GM12892 (cell line): ENCODE measurements around the gene RXRB.
"Not testable (repeated sequence)": the region's sequence is repeated elsewhere in the genome, so short reads cannot be mapped to it uniquely, and the experiment has no call there.

ENCODE experiments used
- DNase-seq: peaks from one replicate; pipeline ENCODE4 v3.0.0; 2011; ENCODE audit not compliant: insufficient read length
- FAIRE-seq: peaks from 2 replicates; lab custom pipeline; 2011; peaks lifted over from hg19 to GRCh38; lab: Jason Lieb, UNC
- POLR2A ChIP-seq: IDR thresholded peaks from 2 replicates; pipeline ENCODE4 v1.6.1; 2011; ENCODE audit warnings: low read depth, low read length, control low read depth
- POLR2AphosphoS5 ChIP-seq: IDR thresholded peaks from 2 replicates; pipeline ENCODE4 v1.6.1; 2011; ENCODE audit warnings: low read depth, low read length, control low read depth
- TAF1 ChIP-seq: IDR thresholded peaks from 2 replicates; pipeline ENCODE4 v1.6.1; 2011; ENCODE audit warnings: low read depth, mild to moderate bottlenecking, control low read depth, low read length, borderline replicate concordance

Gene RXRB

DNA sequence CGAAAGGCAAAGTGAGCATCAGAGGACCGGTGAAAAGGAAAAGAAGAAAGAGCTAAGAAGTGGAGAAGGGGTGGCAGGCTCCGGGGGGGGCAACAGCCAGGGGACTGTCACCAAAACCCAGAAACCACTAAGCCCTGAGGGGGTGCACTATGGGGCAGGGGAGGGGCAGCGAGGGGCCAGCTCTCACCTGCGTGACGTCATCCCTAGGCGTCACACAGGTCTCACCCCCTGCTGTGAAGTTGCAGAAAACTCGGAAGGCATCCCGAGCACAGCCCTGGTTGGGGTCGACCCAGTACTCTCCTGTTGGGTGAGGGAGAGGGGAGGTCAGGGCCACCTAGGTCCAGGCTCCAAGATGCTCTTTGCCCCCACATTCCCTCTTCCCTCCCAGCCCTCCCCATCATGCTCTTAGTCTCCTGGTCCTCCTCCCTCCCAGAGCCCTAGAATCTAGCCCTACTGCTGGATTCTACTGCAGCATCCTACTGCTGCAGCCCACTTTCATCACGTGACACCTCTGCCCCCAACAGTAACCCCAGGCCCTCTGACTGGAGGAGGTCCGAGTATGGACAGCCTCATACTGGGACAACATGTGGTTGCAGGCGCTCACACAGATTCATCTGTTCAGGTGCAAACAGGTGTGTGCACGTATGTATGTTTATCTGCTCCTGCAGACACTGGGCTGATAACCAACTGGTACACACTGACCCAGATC is 35.6 kb downstream of the RXRB start:
- DNase-seq (no peak), FAIRE-seq (no peak)
- no peak for TF ChIP-seq TAF1
- no peak for TF ChIP-seq POLR2AphosphoS5
- TF ChIP-seq POLR2A: no peak

GRCh38 chr6:33164176-33164575 is 36.3 kb downstream of the RXRB start:
- FAIRE-seq (no peak), DNase-seq (no peak)
- TF ChIP-seq POLR2A: no peak
- no peak for TF ChIP-seq POLR2AphosphoS5
- no peak for TF ChIP-seq TAF1

DNA sequence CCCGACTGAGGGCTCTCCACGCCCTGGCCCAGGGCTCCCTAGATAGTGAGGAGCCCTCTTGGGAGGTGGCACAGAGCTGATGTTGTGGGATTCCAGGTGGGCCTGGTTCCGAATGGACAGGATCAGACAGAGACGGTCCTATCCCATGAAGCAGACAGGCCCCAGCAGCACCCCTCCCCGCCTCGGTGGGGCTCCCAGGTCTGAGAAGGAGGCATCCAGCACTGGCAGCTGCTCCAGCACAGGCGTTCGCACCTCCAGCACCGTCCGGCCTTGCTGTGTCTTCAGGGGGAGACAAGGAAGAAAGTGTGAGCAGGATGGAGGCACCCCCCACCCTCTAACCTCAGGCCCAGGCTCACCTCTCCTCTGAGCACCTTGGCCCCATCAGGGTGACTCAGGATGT is 36.9 kb downstream of the RXRB start:
- TF ChIP-seq TAF1 (no peak), POLR2AphosphoS5 (no peak), POLR2A (no peak)
- DNase-seq (no peak), FAIRE-seq (no peak)

DNA sequence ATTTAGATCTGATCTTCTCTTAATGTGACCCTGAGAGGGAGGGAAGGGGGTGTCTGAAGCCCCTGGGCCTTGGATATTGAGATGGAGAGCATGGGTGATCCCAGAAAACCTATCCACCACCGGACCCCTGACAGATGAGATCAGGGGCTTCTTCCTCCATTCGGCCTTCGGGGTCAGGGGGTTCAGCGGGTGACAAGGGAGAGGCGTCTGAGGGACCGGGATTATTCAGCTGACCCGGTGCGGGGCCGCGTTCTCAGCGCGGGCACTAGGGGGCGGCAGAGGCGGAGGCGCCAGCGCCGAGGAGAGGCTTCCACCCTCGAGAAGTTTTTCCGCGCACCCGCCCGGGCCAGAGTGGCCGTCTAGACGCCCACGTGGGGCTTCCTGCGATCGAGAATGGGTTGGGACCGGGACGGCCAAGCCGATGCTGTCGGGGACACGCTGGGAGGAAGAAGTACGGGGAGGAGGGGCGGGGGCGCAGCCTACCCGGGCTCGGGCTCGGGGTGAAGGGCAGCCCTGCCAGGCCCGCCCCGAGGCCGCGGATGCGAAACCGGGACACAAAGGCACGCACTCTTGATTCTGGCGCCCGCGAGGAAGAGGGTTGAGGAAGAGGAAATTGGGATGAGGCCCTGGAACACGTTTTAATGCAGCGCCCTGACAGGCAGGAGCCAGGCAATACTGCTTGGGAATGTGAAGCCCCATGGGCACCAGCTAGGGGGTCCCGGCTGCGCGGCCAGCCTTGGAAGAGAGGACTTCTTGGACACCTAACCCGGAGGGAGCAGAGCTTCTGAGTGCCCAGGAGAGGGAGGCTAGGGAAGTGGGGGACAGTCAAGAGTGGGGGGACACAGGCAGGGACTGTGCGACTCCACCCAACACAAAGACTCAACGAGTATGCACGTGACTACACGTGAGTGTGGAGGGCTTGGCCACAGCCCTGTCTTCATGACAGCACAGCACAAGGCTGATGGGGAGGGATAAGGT is 38.8 kb downstream of the RXRB start:
- DNase-seq: peak; percentile 95
- TF ChIP-seq POLR2AphosphoS5 (no peak), POLR2A (no peak), TAF1 (no peak)
- peak; percentile 92 for FAIRE-seq

DNA sequence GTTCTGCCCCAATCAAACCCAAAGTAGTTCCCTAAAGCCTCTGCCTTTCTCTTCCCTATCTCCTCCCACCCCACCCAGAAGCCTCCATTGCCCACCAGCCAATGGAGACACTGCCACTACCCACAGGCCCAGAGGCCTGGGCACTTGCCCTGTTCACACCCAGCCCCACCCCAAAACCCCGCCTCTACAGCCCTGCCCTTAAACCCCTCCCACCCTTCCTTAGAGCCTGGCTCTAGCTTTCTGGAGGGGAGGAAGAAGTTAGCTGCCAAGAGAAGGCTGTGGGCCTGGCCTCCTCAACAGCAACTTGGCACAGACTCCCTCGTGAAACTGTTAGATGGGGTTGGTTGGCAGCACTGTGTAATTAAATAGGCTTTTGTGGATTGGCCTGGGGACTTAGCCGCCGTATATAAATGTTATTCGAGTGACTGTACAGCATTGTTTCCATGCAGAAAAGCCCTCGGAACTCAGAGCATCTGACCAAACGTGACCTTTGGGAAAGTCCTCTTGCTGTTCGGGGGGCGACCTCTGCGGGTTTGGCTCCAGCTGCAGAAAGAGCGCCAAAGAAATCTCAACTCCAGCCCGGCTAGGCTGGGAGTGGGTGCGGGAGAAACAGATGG is 39.6 kb downstream of the RXRB start:
- DNase-seq: peak; percentile 19
- FAIRE-seq: no peak

GRCh38 chr6:33160096-33160495 is 40.4 kb downstream of the RXRB start:
- no peak for DNase-seq
- no peak for FAIRE-seq
- no peak for TF ChIP-seq POLR2A
- no peak for TF ChIP-seq TAF1
- no peak for TF ChIP-seq POLR2AphosphoS5

More for the DNA sequence above, 39.6 kb downstream of the RXRB start:
- TF ChIP-seq POLR2A (no peak), TAF1 (no peak), POLR2AphosphoS5 (no peak)

DNA sequence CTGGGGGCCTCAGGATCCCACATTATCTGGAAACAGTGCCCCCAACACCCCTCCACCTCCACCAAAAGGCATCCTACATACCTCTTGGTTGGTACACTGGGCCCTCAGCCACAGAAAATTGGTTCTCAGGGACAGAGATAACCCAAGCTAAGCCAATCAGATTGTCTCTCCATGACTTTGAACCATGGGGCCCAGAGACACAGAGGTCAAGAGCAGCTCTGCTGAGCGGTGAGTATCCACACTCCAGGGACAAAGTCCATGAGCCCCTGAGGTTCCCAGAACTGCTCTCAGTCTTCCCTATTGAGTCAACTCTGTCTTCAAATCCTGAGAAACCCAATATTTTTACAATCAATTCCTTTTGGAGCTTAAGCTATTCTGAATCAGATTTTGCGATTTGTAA is 43.5 kb downstream of the RXRB start:
- DNase-seq: no peak
- TF ChIP-seq POLR2AphosphoS5 (no peak), POLR2A (no peak), TAF1 (no peak)
- no peak for FAIRE-seq

- TF ChIP-seq TAF1 (no peak), POLR2AphosphoS5 (no peak), POLR2A (no peak)
- no peak for DNase-seq
- no peak for FAIRE-seq
Observed at GRCh38 chr6:33156561-33156960, 43.9 kb downstream of the RXRB start.

DNA sequence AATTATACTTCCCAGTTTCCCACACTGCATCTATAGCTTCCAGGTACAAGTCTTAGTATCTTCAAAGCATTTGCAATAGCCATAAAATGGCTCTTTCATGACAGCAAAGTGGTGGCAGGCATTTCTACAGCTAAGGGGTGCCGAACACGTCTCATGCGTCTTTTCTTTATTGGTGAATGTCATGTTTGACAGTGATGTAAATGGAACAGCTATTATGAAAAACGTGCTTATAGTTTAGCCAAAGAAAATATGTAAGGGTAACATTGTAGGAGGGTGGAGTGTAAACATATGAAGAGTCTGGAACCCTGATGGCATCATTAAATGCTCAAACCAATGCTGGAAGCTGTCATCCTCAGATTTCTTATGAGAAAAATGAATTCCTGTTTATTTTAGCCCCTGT is 46.1 kb downstream of the RXRB start:
- TF ChIP-seq TAF1 (no peak), POLR2AphosphoS5 (no peak), POLR2A (no peak)
- FAIRE-seq (no peak), DNase-seq (no peak)

DNA sequence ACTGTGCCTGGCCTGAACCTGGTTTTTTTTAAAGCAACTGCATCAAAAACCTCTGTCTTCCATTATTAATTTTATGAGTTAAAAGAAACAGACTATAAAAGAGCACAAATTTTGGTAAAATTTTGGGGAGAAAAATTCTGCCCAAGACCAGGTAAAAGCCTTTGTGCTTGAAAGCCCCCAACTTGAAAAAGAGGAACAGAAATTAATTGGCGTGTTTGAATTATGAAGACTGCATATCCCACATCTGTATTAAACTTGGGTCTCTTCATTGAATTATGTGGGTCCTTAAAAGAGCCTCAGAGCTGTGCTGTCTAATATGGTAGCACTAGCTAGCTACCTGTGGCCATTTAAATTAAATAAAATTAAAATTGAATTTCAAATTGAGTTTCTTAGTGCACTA is 49.4 kb downstream of the RXRB start:
- FAIRE-seq (no peak), DNase-seq (no peak)
- TF ChIP-seq POLR2AphosphoS5 (no peak), TAF1 (no peak), POLR2A (no peak)

- not testable (repeated sequence) for FAIRE-seq, DNase-seq
Observed at GRCh38 chr6:33150560-33150959, 49.9 kb downstream of the RXRB start.
